Measurements from ENCODE around the gene DOHH.

Gene DOHH

DNA sequence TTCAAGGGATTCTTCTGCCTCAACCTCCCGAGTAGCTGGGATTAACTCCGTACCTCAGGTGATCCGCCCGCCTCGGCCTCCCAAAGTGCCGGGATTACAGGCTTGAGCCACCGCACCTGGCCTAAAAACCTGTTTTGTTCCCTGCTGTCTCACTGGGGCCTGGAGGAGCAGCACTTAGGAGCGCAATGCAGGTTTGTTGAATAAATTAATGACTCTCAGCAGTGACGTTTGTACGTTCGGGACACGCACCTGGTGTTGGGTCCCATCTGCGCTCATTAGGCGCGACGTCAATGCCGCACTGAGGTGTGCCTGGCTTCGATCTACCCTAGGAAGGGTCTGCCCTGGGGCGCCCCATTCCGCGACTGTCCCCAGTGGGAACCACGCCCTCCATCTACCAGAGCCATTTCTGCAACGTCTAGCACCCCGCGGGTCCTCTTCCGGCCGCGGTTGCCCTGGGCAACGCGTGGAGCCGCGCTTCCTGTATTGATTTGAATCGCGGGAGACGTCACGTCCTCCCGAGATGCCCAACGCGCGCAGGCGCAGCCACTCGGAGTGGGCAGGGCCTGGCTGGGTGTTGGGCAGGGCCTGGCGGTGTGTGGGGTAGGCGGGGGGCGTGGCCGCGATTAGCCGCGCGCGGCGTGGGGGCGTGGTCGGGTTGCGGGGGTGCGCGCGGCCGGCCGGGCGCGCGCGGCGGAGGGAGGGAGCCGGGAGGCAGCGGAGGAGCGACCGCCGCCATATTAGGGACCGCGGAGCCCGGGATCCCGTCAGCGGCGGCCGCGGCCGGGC, 5.3 kb upstream of the DOHH start, which contains the start of gene FZR1:
TSS of gene FZR1 (plus strand) at position 714 of the 786 bp plus-strand sequence. CDS start 16,679 bp downstream, outside the sequence.
- DNase-seq (ENCODE audit: low spot score) (peak; percentile 97), FAIRE-seq (peak; percentile 46)

DNA sequence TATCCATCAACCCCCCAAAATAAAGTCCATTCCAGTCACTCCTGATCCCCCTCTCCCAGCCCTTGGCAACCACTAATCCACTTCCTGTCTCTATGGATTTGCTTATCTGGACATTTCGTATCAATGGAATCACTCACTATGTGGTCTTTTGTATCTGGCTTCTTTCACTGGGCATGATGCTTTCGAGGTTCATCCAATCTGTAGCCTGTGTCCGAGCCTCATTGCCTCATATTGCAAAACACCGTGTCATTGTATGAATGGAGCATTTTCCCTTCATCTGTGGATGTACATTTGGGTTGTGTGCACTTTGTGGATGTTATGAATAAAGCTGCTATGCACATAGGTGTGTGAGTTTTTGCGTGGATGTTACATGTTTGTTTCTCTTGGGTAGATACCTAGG, 4.3 kb upstream of the DOHH start:
- DNase-seq (ENCODE audit: low spot score), result no peak
- FAIRE-seq, result no peak

DNA sequence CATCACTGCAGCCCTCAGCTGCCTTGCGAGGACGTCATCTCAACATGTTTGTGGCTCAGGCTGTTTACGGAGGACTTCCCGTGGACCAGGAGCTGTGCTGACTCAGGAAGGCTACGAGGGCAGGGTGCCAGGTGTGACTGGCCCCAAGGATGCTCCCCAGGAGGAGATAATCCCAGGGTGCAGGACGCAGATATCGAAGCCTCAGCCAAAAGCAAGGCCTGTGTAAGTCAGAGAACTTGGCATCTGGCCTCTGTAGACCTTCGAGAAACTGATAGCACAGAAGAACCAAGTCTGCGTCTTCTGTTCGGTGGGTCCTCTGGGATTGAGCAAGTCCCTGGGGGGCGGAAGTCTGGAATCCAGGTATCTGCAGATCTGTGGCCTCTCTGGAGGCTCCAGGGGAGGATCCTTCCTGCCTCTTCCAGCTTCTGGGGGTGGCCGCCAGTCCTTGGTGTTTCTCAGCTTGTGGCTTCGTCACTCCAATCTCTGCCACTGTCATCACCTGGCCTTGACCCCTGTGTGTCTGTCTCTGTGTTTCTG, 2.6 kb upstream of the DOHH start:
- FAIRE-seq, result no peak
- DNase-seq (ENCODE audit: low spot score), result no peak

DNA sequence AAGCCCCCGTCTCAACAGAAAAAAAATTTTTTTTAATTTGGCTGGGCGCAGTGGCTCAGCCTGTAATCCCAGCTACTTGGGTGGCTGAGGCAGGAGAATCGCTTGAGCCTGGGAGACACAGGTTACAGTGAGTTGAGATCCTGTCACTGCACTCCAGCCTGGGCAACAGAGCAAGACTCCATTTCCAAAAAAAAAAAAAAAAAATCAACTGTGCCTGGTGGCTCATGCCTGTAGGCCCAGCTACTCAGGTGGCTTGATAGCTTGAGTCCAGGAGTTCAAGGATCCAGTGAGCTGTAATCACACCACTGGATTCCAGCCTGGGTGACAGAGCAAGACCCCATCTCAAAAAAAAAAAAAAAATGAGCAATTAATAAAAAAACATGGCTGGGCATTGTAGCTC, 1.3 kb upstream of the DOHH start:
- FAIRE-seq, result no peak
- DNase-seq (ENCODE audit: low spot score), result no peak

DNA sequence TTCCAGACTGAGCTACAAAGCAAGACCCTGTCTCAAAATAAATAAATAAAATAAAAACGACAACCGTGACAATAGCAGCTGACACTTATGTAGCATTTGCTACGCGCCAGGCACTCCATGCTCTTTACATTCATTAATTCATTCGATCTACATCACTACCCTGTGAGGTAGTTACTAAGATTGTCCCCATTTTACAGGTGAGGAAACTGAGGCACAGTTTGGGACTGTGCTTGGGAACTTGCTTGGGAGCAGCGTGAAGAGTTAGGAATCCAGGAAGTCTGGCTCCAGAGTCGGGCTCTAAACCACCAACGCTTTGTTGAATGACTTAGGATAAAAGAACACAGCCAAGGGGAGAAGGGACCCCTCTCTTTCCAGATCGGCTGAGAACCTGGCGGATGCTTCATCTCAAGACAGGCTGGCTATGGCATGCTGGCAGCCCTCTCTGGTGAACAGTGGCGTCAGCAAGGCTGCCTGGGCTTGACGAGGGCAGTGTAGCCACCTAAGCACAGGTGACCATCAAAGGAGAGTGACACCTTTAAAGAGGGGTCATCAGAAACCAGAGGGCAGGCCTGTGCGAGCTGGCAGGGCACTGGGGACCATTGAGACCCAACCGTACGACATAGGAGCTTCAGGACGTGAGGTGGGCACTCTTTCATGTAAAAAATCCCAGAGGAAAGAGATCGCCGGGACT, 591 bp downstream of the DOHH start:
- no peak for FAIRE-seq
- DNase-seq (ENCODE audit: low spot score), result no peak

DNA sequence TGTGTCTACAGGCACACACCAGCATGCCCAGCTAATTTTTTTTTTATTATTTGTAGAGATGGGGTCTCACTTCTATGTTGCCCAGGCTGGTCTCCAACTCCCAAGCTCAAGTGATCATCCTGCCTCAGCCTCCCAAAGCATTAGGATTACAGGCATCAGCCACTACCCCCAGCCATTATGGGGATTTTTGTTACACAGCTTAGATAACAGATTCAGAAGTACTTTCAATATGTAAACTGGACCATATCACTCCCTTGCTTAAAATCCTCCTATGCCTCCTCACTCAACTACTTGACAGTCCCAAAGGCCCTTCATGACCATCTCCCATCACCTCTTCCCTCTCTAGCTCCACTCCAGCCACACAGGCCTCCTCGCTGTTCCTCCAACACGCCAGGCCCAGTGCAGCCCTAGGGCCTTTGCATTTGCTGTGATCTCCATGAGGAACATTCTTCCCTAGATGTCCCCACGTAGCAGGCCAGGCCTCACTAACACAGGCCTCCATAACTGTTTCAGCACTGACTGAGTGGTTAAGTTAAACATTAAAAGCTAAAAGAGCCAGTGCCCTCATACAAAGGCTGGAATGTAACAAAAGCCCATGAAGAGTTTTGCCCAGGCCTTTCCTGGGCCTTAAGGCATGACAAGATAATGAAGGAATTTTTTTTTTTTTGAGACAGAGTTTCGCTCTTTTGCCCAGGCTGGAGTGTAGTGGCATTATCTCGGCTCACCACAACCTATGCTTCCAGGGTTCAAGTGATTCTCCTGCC, 2.5 kb downstream of the DOHH start:
- no peak for FAIRE-seq
- DNase-seq (ENCODE audit: low spot score), result no peak

DNA sequence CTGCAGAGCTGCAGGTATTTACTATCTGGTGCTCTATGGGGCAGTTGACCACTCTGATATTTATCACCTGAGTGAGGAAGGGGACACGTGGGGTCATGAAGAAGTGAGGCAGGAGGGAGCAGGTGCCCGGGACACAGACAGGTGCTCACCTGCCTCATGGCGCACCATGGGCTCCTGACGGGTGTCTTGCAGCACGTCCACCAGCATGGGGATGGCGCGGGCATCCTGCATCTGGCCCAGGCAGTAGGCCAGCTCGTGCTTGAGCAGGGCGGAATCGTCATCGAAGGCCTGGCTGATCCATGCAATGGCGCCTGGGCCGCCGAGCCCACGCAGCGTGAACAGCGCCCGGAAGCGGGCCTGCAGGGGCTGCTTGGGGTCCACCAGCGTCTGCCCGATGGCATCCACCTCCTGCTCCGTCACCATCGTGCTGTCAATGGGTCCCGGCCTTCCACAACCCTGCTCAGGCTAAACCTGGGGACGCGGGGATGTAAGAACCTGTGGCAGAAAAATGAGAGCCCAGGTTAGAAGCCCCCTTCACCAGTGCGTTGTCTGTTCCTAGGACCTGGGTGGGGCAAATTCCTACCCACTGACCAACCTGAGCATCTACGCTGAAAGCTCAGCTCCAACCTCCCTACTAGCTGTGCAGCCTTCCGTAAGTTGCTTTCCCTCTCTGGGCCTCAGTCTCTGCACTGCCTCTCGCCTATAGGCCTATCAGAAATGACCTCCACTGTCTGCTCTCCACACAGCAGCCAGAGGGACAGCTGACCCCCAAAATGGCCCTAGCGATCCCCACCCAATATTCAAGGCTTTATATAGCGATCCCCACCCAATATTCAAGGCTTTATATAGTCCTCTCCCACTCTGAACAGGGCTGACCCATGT, 3.8 kb downstream of the DOHH start:
- DNase-seq (ENCODE audit: low spot score) (no peak), FAIRE-seq (no peak)

DNA sequence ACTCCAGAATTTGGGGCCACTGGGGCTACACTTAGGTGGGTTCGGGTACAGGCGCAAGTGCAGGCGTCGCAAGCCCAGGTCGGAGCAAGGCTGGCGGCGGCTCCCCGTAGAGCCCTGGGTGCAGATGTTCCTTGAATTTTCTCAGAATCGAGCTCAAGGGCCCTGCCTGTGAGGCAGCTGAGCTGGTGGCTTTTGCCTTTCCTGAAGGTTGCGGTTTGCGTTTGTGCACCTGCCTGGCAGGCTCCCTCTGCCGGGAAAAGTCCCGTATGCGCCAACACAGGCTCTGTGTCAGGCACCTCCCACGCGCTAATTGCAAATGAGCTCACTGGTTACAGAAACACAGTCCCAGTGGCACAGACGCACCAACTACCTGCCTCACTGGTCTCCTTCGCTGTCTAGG, 5.9 kb downstream of the DOHH start:
- no peak for FAIRE-seq

DNA sequence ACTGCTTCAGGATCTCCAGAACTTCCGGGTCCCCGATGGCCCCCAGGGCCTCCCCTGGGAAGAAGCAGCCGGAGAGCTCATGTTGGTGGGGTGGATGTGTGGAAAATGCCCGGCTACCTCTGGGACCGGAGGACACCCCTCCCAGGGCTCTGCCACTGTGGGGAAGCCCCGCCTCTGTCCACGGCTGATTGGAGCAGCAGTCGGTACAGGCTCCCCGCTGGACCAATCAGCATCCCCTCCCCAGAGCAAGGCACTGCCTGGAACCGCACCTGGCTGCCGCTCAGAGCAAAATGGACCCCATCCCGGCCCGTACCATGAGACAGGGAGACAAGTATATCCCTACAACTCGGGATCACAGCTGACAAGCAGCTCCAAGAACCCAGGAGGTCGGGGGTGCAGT, 6.4 kb downstream of the DOHH start:
- DNase-seq (ENCODE audit: low spot score) (no peak), FAIRE-seq (no peak)

More for the DNA sequence above, 5.9 kb downstream of the DOHH start:
- DNase-seq (ENCODE audit: low spot score), result no peak

DNA sequence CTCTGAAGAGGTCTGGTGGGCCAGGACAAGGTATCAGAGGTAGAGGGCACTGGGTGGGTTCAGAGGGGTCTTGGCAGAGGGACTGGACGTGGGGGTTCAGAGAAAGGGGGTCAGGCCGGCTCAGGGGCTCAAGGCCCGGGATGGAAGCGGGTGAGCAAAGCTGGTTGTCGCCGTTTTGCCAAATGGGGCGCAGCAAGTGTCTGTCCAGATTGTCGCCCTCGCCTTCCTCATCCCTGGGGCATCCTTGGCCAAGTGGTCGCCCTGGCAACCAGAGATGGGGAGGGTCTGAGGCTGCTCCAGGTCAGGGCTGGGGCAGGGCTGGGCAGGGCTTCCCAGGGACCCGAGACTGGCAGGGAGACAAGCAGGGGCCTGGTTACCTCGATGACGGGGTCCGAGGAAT, 6.8 kb downstream of the DOHH start:
- no peak for FAIRE-seq
- no peak for DNase-seq (ENCODE audit: low spot score)

DNA sequence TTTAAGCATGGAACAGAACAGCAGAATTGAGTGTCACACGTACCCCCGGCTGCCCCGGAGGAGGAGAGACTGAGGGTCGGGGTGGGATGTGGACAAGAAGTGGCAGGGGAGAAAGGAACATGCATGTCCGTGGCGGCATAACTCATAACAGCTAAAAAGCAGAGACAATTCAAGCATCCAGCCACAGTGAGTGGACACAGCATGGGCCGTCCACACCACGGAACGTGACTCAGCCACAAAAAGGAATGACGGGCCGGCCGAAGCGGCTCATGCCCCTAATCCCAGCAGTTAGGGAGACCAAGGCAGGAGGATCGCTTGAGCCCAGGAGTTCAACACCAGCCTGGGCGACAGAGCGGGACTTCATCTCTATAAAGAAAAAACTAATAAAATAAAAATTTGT, 7.6 kb downstream of the DOHH start:
- no peak for DNase-seq (ENCODE audit: low spot score)
- FAIRE-seq, result no peak

DNA sequence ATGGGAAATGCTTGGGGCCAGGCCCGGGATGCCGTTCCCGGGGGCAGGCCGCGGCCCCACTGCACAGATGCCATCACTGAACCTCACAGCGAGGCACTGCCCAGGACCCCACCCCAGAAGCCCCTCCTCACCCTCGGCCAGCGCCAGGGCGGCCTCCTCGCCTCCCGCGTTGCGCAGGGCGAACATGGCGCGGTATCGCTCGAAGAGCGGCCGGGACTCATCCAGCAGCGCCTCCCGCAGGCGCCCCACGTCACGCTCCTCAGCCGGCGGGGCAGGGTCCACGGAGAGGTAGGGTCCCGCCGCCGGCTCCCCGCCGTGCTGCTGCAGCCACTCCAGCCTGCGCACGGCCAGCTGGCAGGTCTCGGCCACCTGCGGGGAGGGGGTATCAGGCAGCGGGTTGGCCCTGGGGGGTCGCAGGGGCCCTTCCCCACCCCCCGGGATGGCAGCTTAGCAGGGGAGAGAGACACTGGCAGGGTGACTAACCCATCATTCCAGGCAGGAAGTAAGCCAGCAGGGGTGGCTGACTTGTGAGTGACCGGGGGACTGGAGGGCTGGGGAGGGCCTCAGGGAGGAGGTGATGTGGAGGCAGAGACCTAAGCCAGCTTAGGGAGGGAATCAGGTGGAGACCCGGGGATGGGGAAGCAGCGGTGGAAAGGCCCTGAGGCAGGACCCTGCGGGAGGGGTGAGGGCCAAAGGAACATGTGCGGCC, 8.2 kb downstream of the DOHH start:
- no peak for DNase-seq (ENCODE audit: low spot score)
- FAIRE-seq, result no peak

DNA sequence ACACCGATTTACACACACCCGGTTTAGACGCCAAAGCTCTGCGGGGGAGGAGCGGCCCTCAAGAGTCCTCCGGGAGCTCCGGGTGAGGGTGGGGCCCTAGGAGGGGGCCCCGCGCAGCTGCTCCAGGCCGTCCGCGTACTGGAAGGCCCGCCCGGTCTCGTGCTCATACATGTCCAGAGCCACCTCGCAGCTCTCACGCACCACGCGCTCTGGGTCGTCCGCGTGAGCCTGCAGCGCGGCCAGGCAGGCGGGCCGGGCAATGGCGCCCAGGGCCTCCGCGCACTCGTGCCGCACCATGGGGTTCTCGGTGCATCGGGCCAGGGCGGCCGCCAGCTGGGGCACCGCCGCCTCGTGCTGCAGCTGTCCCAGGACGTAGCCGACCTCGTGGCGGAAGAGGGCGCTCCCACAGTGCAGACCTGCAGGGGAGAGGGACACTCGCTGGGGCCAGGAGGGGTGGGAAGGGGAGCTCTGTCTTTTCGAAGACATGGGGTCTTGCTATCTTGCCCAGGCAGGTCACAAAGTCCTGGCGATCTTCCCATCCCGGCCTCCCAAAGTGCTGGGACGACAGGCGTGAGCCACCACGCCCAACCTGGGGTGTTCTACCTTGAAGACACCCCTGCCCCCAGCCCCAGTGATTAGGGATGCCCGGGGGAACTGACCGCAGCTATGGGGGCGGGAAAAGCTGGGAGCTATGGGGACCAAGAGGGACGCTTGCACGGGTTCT, 8.9 kb downstream of the DOHH start:
- FAIRE-seq (no peak), DNase-seq (ENCODE audit: low spot score) (no peak)

DNA sequence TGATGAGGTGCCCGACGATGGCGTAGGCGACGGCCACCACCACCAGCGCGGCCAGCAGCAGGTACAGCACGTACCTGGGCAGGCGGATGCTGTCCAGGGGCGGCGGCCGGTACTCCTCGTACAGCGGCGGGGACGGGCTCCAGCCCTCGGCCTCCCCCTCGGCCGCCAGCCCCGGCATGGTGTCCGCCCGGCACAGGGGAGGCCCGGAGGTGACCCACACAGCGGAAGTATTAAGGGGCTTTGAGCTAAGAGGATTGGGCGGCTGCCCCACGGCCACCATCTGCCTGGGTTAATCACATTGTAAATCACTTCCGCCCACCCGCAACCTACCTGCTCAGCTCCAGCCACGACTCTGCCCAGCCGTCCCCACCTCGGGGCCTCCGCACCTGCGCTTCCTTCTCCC, 17.2 kb downstream of the DOHH start, which contains the start of gene SMIM44:
TSS of gene SMIM44 (minus strand) at position 216 of the 403 bp plus-strand sequence. CDS start at position 178, 38 bp downstream.
- DNase-seq (ENCODE audit: low spot score) (no peak), FAIRE-seq (no peak)

DNA sequence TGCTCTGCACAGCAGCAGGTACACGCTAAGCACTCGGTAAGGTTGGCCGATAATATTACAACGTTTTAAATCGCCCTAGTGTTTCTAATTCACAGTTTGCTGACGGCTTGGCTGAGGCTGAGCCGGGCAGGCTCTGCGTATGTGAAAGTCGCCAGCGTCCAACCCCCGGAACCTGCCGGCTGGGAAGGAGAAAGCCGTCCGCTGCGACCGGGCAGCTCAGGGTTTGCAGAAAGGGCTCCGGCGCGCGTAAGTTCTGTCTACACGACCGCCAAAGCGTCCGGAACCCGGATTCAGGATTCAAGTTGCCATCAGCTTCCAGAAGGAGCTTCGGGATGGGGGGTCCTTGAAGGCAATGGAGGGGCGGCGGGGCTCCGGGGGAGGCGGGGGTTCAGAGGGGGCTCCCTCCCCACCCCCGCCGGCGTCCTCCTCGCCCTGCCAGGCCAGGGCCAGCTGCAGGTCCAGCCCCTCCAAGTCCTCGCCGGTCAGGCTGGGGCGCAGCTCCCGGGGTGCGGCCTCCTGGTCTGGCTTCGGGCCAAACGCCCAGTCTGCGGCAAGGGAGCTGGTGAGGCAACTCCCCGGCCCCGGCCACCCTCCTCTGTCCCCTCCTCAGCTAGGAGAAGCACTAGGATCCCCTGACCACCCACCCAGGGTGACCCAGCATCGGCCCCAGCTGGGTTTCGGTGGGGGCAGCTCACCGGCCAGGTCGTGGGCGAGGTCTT, 17.8 kb downstream of the DOHH start:
- DNase-seq (ENCODE audit: low spot score) (no peak), FAIRE-seq (no peak)

DNA sequence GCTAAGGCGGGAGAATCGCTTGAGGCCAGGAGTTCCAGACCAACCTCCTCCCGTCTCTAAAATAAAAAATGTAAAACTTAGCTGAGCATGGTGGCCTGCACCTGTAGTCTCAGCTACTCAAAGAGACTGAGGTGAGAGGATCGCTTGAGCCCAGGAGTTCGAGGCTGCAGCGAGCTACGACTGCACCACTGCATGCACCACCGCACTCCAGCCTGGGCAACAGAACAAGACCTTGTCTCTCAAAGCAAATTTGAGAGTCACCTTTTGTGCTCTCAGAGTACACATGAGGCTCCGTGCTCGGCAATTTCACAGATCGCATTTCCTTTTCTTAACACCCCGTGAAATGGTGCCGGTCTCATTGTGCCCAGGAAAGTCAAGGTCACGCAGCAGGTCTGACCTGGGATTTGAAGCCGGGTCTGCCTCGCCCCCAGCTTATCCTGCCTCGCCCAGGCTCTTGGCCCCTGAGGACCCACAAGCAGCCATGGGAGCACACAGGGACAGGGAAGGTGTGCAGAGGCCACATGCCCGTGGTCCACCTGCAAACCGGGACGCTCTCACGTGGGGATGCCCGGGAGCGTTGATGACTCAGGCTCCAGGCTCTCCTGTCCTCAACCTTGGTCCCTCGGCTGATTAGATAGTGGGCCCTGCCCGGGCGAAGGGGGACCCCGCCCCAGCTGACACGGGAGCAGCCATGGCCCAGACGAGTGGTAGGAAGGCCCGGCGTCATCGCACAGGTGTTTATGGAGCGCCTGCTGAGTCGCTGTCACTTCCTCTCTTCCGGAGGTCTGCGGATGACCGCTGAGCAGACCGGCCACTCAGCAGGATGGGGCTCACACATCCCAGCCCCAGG, 19.0 kb downstream of the DOHH start:
- FAIRE-seq (no peak), DNase-seq (ENCODE audit: low spot score) (no peak)

DNA sequence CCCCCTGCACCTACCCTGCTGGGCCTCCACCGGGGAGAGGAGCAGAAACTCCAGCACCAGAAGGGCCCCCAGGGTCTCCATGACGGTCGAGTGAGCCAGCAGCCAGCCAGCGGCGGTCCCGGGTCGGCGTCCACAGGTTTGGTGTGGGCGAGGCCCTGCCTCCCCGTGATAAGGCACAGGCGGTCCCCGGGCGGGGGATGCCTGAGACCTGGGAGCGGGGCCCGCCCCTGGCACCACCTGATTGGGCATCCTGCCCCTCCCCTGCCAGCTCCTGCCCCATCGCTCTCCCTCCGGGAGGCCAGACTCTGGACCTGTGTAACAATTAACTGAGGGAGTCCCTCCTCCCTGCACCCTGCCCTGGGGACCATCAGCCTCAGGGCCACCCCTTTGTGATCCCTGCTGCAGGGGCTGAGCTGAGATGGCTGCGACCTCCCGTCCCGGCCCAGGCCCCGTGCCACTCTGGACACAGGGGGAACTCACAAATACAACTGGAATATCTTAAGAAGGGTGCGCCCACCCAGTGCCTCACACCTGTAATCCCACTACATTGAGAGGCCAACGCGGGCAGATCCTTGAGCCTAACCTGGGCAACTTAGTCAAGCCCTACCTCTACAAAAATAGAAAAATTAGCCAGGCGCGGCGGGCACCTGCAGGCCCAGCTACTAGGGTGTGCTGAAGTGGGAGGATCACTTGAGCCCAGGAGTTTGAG, 19.9 kb downstream of the DOHH start, which contains the start of gene SMIM24:
TSS of gene SMIM24 (minus strand) at position 143 of the 709 bp plus-strand sequence. CDS start at position 81, 62 bp downstream.
- no peak for FAIRE-seq

More for the DNA sequence above, 19.9 kb downstream of the DOHH start, which contains the start of gene SMIM24:
- DNase-seq (ENCODE audit: low spot score), result no peak

Measured in urothelium cell line (cell line).